ENCODE results near the gene CSF2.

CSF2 gene

GRCh38 chr5:132098151-132098594 lies 24.6 kb downstream of the CSF2 start:
- no peak overlapping the region for H3K4me3 ChIP-seq (ENCODE audit: low read depth, low read length)
- TF ChIP-seq, protein P1, sequence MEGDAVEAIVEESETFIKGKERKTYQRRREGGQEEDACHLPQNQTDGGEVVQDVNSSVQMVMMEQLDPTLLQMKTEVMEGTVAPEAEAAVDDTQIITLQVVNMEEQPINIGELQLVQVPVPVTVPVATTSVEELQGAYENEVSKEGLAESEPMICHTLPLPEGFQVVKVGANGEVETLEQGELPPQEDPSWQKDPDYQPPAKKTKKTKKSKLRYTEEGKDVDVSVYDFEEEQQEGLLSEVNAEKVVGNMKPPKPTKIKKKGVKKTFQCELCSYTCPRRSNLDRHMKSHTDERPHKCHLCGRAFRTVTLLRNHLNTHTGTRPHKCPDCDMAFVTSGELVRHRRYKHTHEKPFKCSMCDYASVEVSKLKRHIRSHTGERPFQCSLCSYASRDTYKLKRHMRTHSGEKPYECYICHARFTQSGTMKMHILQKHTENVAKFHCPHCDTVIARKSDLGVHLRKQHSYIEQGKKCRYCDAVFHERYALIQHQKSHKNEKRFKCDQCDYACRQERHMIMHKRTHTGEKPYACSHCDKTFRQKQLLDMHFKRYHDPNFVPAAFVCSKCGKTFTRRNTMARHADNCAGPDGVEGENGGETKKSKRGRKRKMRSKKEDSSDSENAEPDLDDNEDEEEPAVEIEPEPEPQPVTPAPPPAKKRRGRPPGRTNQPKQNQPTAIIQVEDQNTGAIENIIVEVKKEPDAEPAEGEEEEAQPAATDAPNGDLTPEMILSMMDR (IDR thresholded peaks at IDR 0.05; ENCODE audit: low read depth, low read length) = no peak

DNA sequence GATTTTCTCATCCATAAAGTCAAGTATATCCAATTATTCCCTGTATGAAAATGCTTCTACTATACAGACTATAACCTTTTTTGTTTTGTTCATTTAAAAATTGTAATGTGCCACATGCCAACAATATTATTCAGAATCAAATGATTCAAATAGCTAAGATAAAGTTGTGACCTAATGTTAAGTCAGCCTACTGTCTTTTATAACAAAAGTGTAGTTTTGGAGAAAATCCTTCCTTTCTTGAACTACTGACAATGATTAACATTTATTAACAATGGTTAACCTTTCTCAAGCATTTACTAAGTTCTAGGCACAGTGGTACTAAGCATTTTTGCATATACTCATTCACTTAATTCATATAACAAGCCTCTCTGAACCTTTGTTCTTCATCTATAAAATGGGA lies 25.0 kb downstream of the CSF2 start:
- H3K4me3 ChIP-seq (ENCODE audit: low read depth, low read length) = no peak overlapping the region
- TF ChIP-seq, protein P1 (IDR thresholded peaks at IDR 0.05; ENCODE audit: low read depth, low read length) = no peak

- no peak overlapping the region for H3K4me3 ChIP-seq (ENCODE audit: low read depth, low read length)
- TF ChIP-seq, protein P1 (IDR thresholded peaks at IDR 0.05; ENCODE audit: low read depth, low read length) = no peak
Measured at GRCh38 chr5:132099076-132099748, 25.6 kb downstream of the CSF2 start.

DNA sequence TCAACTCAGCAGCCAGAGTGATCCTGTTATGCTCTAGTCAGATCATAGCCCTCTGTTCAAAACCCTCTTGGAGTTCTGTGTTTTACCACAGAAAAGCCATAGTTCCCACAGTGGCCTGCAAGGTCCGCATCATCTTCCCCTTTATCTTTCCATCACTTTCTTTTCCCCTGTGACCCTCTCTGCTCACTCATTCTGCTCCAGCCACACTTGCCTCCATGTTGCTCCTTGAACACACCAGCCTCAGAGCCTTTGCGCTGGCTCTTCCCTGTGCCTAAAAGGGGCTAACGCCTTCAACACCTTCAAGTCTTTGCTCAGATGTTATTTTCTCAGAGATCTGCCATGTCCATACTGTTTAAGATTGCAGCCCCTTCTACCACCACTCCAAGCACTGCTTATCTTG lies 26.3 kb downstream of the CSF2 start:
- TF ChIP-seq, protein P1 (IDR thresholded peaks at IDR 0.05; ENCODE audit: low read depth, low read length) = no peak
- no peak overlapping the region for H3K4me3 ChIP-seq (ENCODE audit: low read depth, low read length)

GRCh38 chr5:132100672-132101261 lies 27.2 kb downstream of the CSF2 start:
- TF ChIP-seq, protein P1 (IDR thresholded peaks at IDR 0.05; ENCODE audit: low read depth, low read length) = no peak
- no peak overlapping the region for H3K4me3 ChIP-seq (ENCODE audit: low read depth, low read length)

- no peak overlapping the region for H3K4me3 ChIP-seq (ENCODE audit: low read depth, low read length)
- TF ChIP-seq, protein P1 (IDR thresholded peaks at IDR 0.05; ENCODE audit: low read depth, low read length) = no peak
Measured at GRCh38 chr5:132101385-132101880, 27.8 kb downstream of the CSF2 start.

GRCh38 chr5:132102101-132102701 lies 28.6 kb downstream of the CSF2 start:
- no peak overlapping the region for H3K4me3 ChIP-seq (ENCODE audit: low read depth, low read length)
- TF ChIP-seq, protein P1 (IDR thresholded peaks at IDR 0.05; ENCODE audit: low read depth, low read length) = no peak
